ENCODE results near the gene ATXN7L2. TPM values are rescaled to one million over a fixed set of nuclear protein-coding genes. Genes with fewer than 3 reads are reported as not detected.

ATXN7L2 gene
- total RNA-seq, 1 experiment from 2014 or later, result 3.5 TPM

- Histone ChIP-seq H3K27ac (ENCODE audit: low read length) (no peak overlapping the region), H2AFZ (ENCODE audit: low read length) (no peak overlapping the region)
Observed at GRCh38 chr1:109527846-109528695, 44.4 kb downstream of the ATXN7L2 start.

GRCh38 chr1:109528712-109529111 lies 45.0 kb downstream of the ATXN7L2 start:
- no peaks in the 10 kb centered on the region for H3K9me3 ChIP-seq (ENCODE audit: low read length)
- H2AFZ ChIP-seq (ENCODE audit: low read length), result no peak overlapping the region
- H3K4me3 ChIP-seq (ENCODE audit: low read length), result no peak overlapping the region
- H3K9ac ChIP-seq (ENCODE audit: low read length), result no peak overlapping the region
- no peaks in the 10 kb centered on the region for H3K27me3 ChIP-seq (ENCODE audit: low read length)
- H4K20me1 ChIP-seq (ENCODE audit: insufficient read depth, low read depth, low read length), result no peaks in the 10 kb centered on the region
- no peak overlapping the region for H3K4me2 ChIP-seq (ENCODE audit: low read depth, low read length, poor library complexity, severe bottlenecking)
- H3K36me3 ChIP-seq (ENCODE audit: insufficient read depth, low read length), result no peaks in the 10 kb centered on the region
- H3K4me1 ChIP-seq (ENCODE audit: low read length), result peaks cover 29% of the 10 kb centered on the region
- no peaks in the 10 kb centered on the region for H3K79me2 ChIP-seq (ENCODE audit: low read length)
- DNase-seq, result no peak
- H3K27ac ChIP-seq (ENCODE audit: low read length), result no peak overlapping the region
- H3K9me2 ChIP-seq (replicated peaks; ENCODE audit: insufficient read depth, low read length), result no peaks in the 10 kb centered on the region

More at GRCh38 chr1:109527846-109528695, 44.4 kb downstream of the ATXN7L2 start:
- Histone ChIP-seq H3K4me2 (ENCODE audit: low read depth, low read length, poor library complexity, severe bottlenecking) (no peak overlapping the region), H3K4me1 (ENCODE audit: low read length) (peaks cover 29% of the 10 kb centered on the region), H4K20me1 (ENCODE audit: insufficient read depth, low read depth, low read length) (no peaks in the 10 kb centered on the region), H3K9me3 (ENCODE audit: low read length) (no peaks in the 10 kb centered on the region), H3K9me2 (replicated peaks; ENCODE audit: insufficient read depth, low read length) (no peaks in the 10 kb centered on the region), H3K4me3 (ENCODE audit: low read length) (no peak overlapping the region), H3K9ac (ENCODE audit: low read length) (no peak overlapping the region), H3K36me3 (ENCODE audit: insufficient read depth, low read length) (no peaks in the 10 kb centered on the region), H3K79me2 (ENCODE audit: low read length) (no peaks in the 10 kb centered on the region), H3K27me3 (ENCODE audit: low read length) (no peaks in the 10 kb centered on the region)
- no peak for DNase-seq

GRCh38 chr1:109529881-109530456 lies 46.3 kb downstream of the ATXN7L2 start:
- peak; percentile 76 for DNase-seq
- H3K4me3 ChIP-seq (ENCODE audit: low read length), result peak overlapping the region; percentile 46; the same call in 1 of the 2 replicates
- H3K27me3 ChIP-seq (ENCODE audit: low read length), result no peaks in the 10 kb centered on the region
- no peaks in the 10 kb centered on the region for H3K36me3 ChIP-seq (ENCODE audit: insufficient read depth, low read length)
- no peaks in the 10 kb centered on the region for H4K20me1 ChIP-seq (ENCODE audit: insufficient read depth, low read depth, low read length)
- no peak overlapping the region for H3K27ac ChIP-seq (ENCODE audit: low read length)
- H3K9ac ChIP-seq (ENCODE audit: low read length), result peak overlapping the region; percentile 37
- peak overlapping the region; percentile 62 for H3K4me2 ChIP-seq (ENCODE audit: low read depth, low read length, poor library complexity, severe bottlenecking)
- H3K9me2 ChIP-seq (replicated peaks; ENCODE audit: insufficient read depth, low read length), result no peaks in the 10 kb centered on the region
- no peak overlapping the region for H2AFZ ChIP-seq (ENCODE audit: low read length)
- H3K4me1 ChIP-seq (ENCODE audit: low read length), result peaks cover 29% of the 10 kb centered on the region
- H3K9me3 ChIP-seq (ENCODE audit: low read length), result no peaks in the 10 kb centered on the region
- no peaks in the 10 kb centered on the region for H3K79me2 ChIP-seq (ENCODE audit: low read length)

GRCh38 chr1:109530457-109531087 lies 46.9 kb downstream of the ATXN7L2 start:
- H4K20me1 ChIP-seq (ENCODE audit: insufficient read depth, low read depth, low read length), result no peaks in the 10 kb centered on the region

GRCh38 chr1:109531380-109531779 lies 47.7 kb downstream of the ATXN7L2 start:
- Histone ChIP-seq H2AFZ (ENCODE audit: low read length) (no peak overlapping the region), H3K36me3 (ENCODE audit: insufficient read depth, low read length) (no peaks in the 10 kb centered on the region)
- no peak for DNase-seq

More at GRCh38 chr1:109530457-109531087, 46.9 kb downstream of the ATXN7L2 start:
- Histone ChIP-seq H3K27ac (ENCODE audit: low read length) (no peak overlapping the region), H3K9me2 (replicated peaks; ENCODE audit: insufficient read depth, low read length) (no peaks in the 10 kb centered on the region), H3K4me3 (ENCODE audit: low read length) (no peak overlapping the region), H3K9me3 (ENCODE audit: low read length) (no peaks in the 10 kb centered on the region), H3K4me2 (ENCODE audit: low read depth, low read length, poor library complexity, severe bottlenecking) (peak overlapping the region; percentile 62), H3K79me2 (ENCODE audit: low read length) (no peaks in the 10 kb centered on the region), H3K4me1 (ENCODE audit: low read length) (peaks cover 29% of the 10 kb centered on the region), H3K9ac (ENCODE audit: low read length) (no peak overlapping the region; the same call in 1 of the 2 replicates), H3K27me3 (ENCODE audit: low read length) (no peaks in the 10 kb centered on the region), H3K36me3 (ENCODE audit: insufficient read depth, low read length) (no peaks in the 10 kb centered on the region), H2AFZ (ENCODE audit: low read length) (no peak overlapping the region)
- DNase-seq, result no peak

GRCh38 chr1:109531826-109532364 lies 48.2 kb downstream of the ATXN7L2 start:
- Histone ChIP-seq H3K9me2 (replicated peaks; ENCODE audit: insufficient read depth, low read length) (no peaks in the 10 kb centered on the region), H3K27me3 (ENCODE audit: low read length) (no peaks in the 10 kb centered on the region), H3K4me3 (ENCODE audit: low read length) (no peak overlapping the region), H3K79me2 (ENCODE audit: low read length) (no peaks in the 10 kb centered on the region), H3K27ac (ENCODE audit: low read length) (no peak overlapping the region), H3K9ac (ENCODE audit: low read length) (no peak overlapping the region), H2AFZ (ENCODE audit: low read length) (no peak overlapping the region), H3K9me3 (ENCODE audit: low read length) (no peaks in the 10 kb centered on the region), H3K36me3 (ENCODE audit: insufficient read depth, low read length) (no peaks in the 10 kb centered on the region), H3K4me1 (ENCODE audit: low read length) (peaks cover 29% of the 10 kb centered on the region), H4K20me1 (ENCODE audit: insufficient read depth, low read depth, low read length) (no peaks in the 10 kb centered on the region), H3K4me2 (ENCODE audit: low read depth, low read length, poor library complexity, severe bottlenecking) (peak overlapping the region; percentile 69)
- no peak for DNase-seq

More at GRCh38 chr1:109531380-109531779, 47.7 kb downstream of the ATXN7L2 start:
- Histone ChIP-seq H3K9me3 (ENCODE audit: low read length) (no peaks in the 10 kb centered on the region), H4K20me1 (ENCODE audit: insufficient read depth, low read depth, low read length) (no peaks in the 10 kb centered on the region), H3K27ac (ENCODE audit: low read length) (no peak overlapping the region), H3K9me2 (replicated peaks; ENCODE audit: insufficient read depth, low read length) (no peaks in the 10 kb centered on the region), H3K4me1 (ENCODE audit: low read length) (peaks cover 29% of the 10 kb centered on the region), H3K27me3 (ENCODE audit: low read length) (no peaks in the 10 kb centered on the region), H3K4me3 (ENCODE audit: low read length) (no peak overlapping the region), H3K4me2 (ENCODE audit: low read depth, low read length, poor library complexity, severe bottlenecking) (no peak overlapping the region), H3K9ac (ENCODE audit: low read length) (no peak overlapping the region), H3K79me2 (ENCODE audit: low read length) (no peaks in the 10 kb centered on the region)

GRCh38 chr1:109532365-109533136 lies 48.8 kb downstream of the ATXN7L2 start:
- Histone ChIP-seq H3K4me1 (ENCODE audit: low read length) (peaks cover 29% of the 10 kb centered on the region), H3K9ac (ENCODE audit: low read length) (peak overlapping the region; percentile 60), H3K36me3 (ENCODE audit: insufficient read depth, low read length) (no peaks in the 10 kb centered on the region), H4K20me1 (ENCODE audit: insufficient read depth, low read depth, low read length) (no peaks in the 10 kb centered on the region), H3K79me2 (ENCODE audit: low read length) (no peaks in the 10 kb centered on the region), H3K27me3 (ENCODE audit: low read length) (no peaks in the 10 kb centered on the region), H2AFZ (ENCODE audit: low read length) (peak overlapping the region; percentile 93), H3K4me3 (ENCODE audit: low read length) (peak overlapping the region; percentile 50; the same call in 1 of the 2 replicates), H3K9me3 (ENCODE audit: low read length) (no peaks in the 10 kb centered on the region), H3K9me2 (replicated peaks; ENCODE audit: insufficient read depth, low read length) (no peaks in the 10 kb centered on the region), H3K27ac (ENCODE audit: low read length) (no peak overlapping the region), H3K4me2 (ENCODE audit: low read depth, low read length, poor library complexity, severe bottlenecking) (peak overlapping the region; percentile 69)
- DNase-seq, result peak; percentile 94
